HepG2 (cell line): ENCODE data around the gene SH3D21. TPM values are rescaled to one million over a fixed set of nuclear protein-coding genes. Genes with fewer than 3 reads are reported as not detected.

Source experiments
- ATAC-seq: fragments of 200-7000 bp; cut with Tn5 transposase; 3 replicates; pipeline ENCODE4 v1.9.1; 2020; ENCODE audit warnings: mild to moderate bottlenecking, moderate library complexity
- BruUV-seq: library from RNA; stranded (reverse); fragments of 400-500 nt; replicated peaks from 2 replicates; lab custom pipeline; 2021; lab: Mats Ljungman, UMichigan
- CTCF ChIA-PET: fragments of 300-600 bp; formaldehyde crosslinking; extraction: SDS; loops from one replicate; lab custom pipeline; 2021; ENCODE audit warnings: low total read pairs, inconsistent platforms, low intra/inter-chr PET ratio; lab: Yijun Ruan, JAX
- POLR2A ChIA-PET: fragments of 350-600 bp; sonication (Branson Sonifier 250); formaldehyde crosslinking; loops from one replicate; lab custom pipeline; 2020; ENCODE audit warnings: antibody characterized with exemption, inconsistent platforms; lab: Yijun Ruan, JAX
- DNase-seq: peaks from one replicate; pipeline ENCODE4 v3.0.0-alpha.2; 2015; ENCODE audit warnings: low spot score
- FAIRE-seq: peaks from 3 replicates; lab custom pipeline; 2011; peaks lifted over from hg19 to GRCh38; lab: Jason Lieb, UNC
- H2AFZ ChIP-seq: one replicate; pipeline ENCODE4 v1.6.1; 2011; ENCODE audit warnings: low read length, inconsistent platforms
- H3K27ac ChIP-seq: fragments of 300-600 bp; 3 replicates; pipeline ENCODE4 v1.8.0; 2011; ENCODE audit warnings: mixed run types, mild to moderate bottlenecking, mixed read lengths, low read length, inconsistent platforms; ENCODE audit not compliant: insufficient read depth; ENCODE audit errors: extremely low read length
- H3K27me3 ChIP-seq, 2 experiments: fragments of 200-600 bp in 1 of 2; 2 replicates in 1 of 2; 3 replicates in 1 of 2; pipeline versions ENCODE4 v1.6.0 to v1.8.0; 2011; ENCODE audit warnings: low read length in 2 of 2, mild to moderate bottlenecking in 2 of 2, moderate library complexity in 2 of 2, inconsistent platforms in 1 of 2; ENCODE audit not compliant: insufficient read depth in 2 of 2, control insufficient read depth in 1 of 2
- H3K36me3 ChIP-seq, 2 experiments: fragments of 200-600 bp in 1 of 2; replicated peaks in 1 of 2; 2 replicates in 1 of 2; 3 replicates in 1 of 2; pipeline versions ENCODE4 v1.5.1 to v1.8.0; 2011; ENCODE audit warnings: low read length in 2 of 2, inconsistent platforms in 1 of 2; ENCODE audit not compliant: insufficient read depth in 2 of 2, control insufficient read depth in 1 of 2
- H3K4me1 ChIP-seq: 2 replicates; pipeline ENCODE4 v1.5.1; 2012; ENCODE audit warnings: low read length, inconsistent platforms; ENCODE audit not compliant: insufficient read depth
- H3K4me2 ChIP-seq: 2 replicates; pipeline ENCODE4 v1.6.0; 2011; ENCODE audit warnings: low read depth, low read length, inconsistent platforms
- H3K4me3 ChIP-seq, 3 experiments: fragments of 200-600 bp in 1 of 3; sonication (generic), shearing (Covaris generic) in 1 of 3; replicated peaks in 1 of 3; 2 replicates each; pipeline ENCODE4 v1.5.1; 2011 to 2016; ENCODE audit warnings: low read length in 3 of 3, inconsistent platforms in 2 of 3, low read depth in 2 of 3, mild to moderate bottlenecking in 2 of 3, control low read depth in 1 of 3, mixed read lengths in 1 of 3; ENCODE audit not compliant: insufficient read depth in 1 of 3
- H3K79me2 ChIP-seq: one replicate; pipeline ENCODE4 v1.6.1; 2011; ENCODE audit warnings: low read length, inconsistent platforms; ENCODE audit not compliant: insufficient read depth
- H3K9ac ChIP-seq: 2 replicates; pipeline ENCODE4 v1.6.0; 2011; ENCODE audit warnings: mild to moderate bottlenecking, low read depth, low read length, inconsistent platforms; ENCODE audit not compliant: insufficient read depth
- H3K9me3 ChIP-seq: 2 replicates; pipeline ENCODE4 v1.5.1; 2012; ENCODE audit warnings: mild to moderate bottlenecking, low read length
- H4K20me1 ChIP-seq: 2 replicates; pipeline ENCODE4 v1.6.0; 2011; ENCODE audit warnings: inconsistent platforms, mild to moderate bottlenecking, low read length, moderate library complexity; ENCODE audit not compliant: insufficient read depth
- AGO2 ChIP-seq: fragments of 200-400 bp; formaldehyde crosslinking; optimal IDR thresholded peaks from 2 replicates; pipeline ENCODE3; 2017; ENCODE audit warnings: mild to moderate bottlenecking, low read depth, low read length, moderate library complexity
- CTCF ChIP-seq: sonication (generic); formaldehyde crosslinking; IDR thresholded peaks from 2 replicates; pipeline ENCODE4 v1.5.0; 2020; ENCODE audit warnings: mild to moderate bottlenecking, missing genetic modification reagents, moderate library complexity
- HIVEP1 ChIP-seq: sonication (generic); formaldehyde crosslinking; IDR thresholded peaks from 2 replicates; pipeline ENCODE4 v1.4.0; 2020; ENCODE audit warnings: mild to moderate bottlenecking, missing genetic modification reagents
- MAZ ChIP-seq, 2 experiments: sonication (generic) in 1 of 2; formaldehyde crosslinking in 1 of 2; IDR thresholded peaks; 2 replicates each; pipeline versions ENCODE4 v1.5.0 to v1.6.1; 2012 to 2020; ENCODE audit warnings: low read depth in 2 of 2, mild to moderate bottlenecking in 2 of 2, borderline replicate concordance in 1 of 2, improper control_type of control experiment in 1 of 2, low read length in 1 of 2, missing genetic modification reagents in 1 of 2, moderate library complexity in 1 of 2
- SOX5 ChIP-seq: IDR thresholded peaks from 2 replicates; pipeline ENCODE4 v1.6.1; 2016; ENCODE audit warnings: borderline replicate concordance
- STAG1 ChIP-seq: sonication (generic); formaldehyde crosslinking; IDR thresholded peaks from 2 replicates; pipeline ENCODE4 v1.4.0; 2020; ENCODE audit warnings: missing genetic modification reagents
- ZNF687 ChIP-seq: sonication (generic); formaldehyde crosslinking; IDR thresholded peaks from 2 replicates; pipeline ENCODE4 v1.5.1; 2020; ENCODE audit warnings: mild to moderate bottlenecking, missing genetic modification reagents, moderate library complexity
- WGBS: methylation state at CpG from one replicate; pipeline ENCODE4 v1.1.6; 2017; ENCODE audit warnings: low lambda C conversion rate; 5-methylcytosine and 5-hydroxymethylcytosine counted together
- in situ Hi-C: cut with HindIII; loops from 2 replicates; pipeline ENCODE4 v1.10.0; 2017; ENCODE audit warnings: low pct_unique_long_range_greater_than_20kb; ENCODE audit not compliant: extremely low pct_ligation_motif_present
- intact Hi-C: fragments of 100-400 bp; cut with micrococcal nuclease; formaldehyde crosslinking; loops from one replicate; pipeline ENCODE4 v1.10.0; 2022; ENCODE audit not compliant: unreplicated experiment
- polyA plus RNA-seq, 8 experiments: library from polyadenylated mRNA; depleted of rRNA in 3 of 8; stranded (reverse) in 7 of 8; unstranded in 1 of 8; fragments of >200 nt; fragmentation: Illumina TruSeq in 4 of 8; extraction: Trizol in 4 of 8; gene quantifications; 2 replicates each; pipeline versions ENCODE4 v1.2.1 to v1.2.3, GENCODE V29; 2011 to 2016; ENCODE audit warnings: low read depth in 4 of 8, missing spikeins in 1 of 8, mixed read lengths in 1 of 8; ENCODE audit not compliant: insufficient read depth in 1 of 8
- total RNA-seq, 5 experiments: library from RNA; depleted of rRNA; stranded (reverse); fragments of >200 nt; fragmentation: Illumina TruSeq; extraction: Trizol; gene quantifications; 2 replicates each; pipeline ENCODE4 v1.2.3, GENCODE V29; 2016; ENCODE audit warnings: low read depth in 1 of 5

The SH3D21 gene
- total and polyA plus RNA-seq, 2 of the 13 experiments (the other 11 are each of a cell fraction or from before 2014, with no cell fraction given) = 5.1 to 8.6 TPM

GRCh38 chr1:36341626-36342320, 35.6 kb downstream of the SH3D21 start:
- intact Hi-C loops = loop anchor here (2.0 kb wide), 1 partner anchor 79 kb away; no protein-coding TSS in a partner anchor
- H3K27me3 ChIP-seq = no peaks in the 10 kb centered on the region
- 93% methylated on average over 25 of the region's 34 CpGs for WGBS
- in situ Hi-C loops = loop anchor here (5.0 kb wide), 1 partner anchor 81 kb away; no protein-coding TSS in a partner anchor
- no TSS peak for BruUV-seq
- TF ChIP-seq AGO2 (peak; percentile 65), SOX5 (no peak)
- TF ChIP-seq, all 625 proteins: peak for 1
- Histone ChIP-seq H4K20me1 (no peaks in the 10 kb centered on the region), H3K4me2 (no peak overlapping the region), H3K79me2 (no peaks in the 10 kb centered on the region), H2AFZ (no peak overlapping the region), H3K27ac (no peak overlapping the region), H3K9ac (no peak overlapping the region), H3K9me3 (no peaks in the 10 kb centered on the region), H3K4me1 (peaks cover 24% of the 10 kb centered on the region), H3K36me3 (peaks cover 22 to 49% of the 10 kb centered on the region in 2 experiments; a peak in 4 of 5 replicates), H3K4me3 (no peak overlapping the region)
- no peak for FAIRE-seq
- ChIA-PET CTCF (interaction anchor here (1.0 to 3.1 kb wide), 2 partner anchors 79 to 192 kb away, joined by 3 to 24 read pairs; no protein-coding TSS in a partner anchor), POLR2A (interaction anchor here (1.1 to 1.5 kb wide), 3 partner anchors 17 to 192 kb away, joined by 3 to 5 read pairs (median 5); partner anchors contain the start of gene TRAPPC3)
- no peak for ATAC-seq
- no peak for DNase-seq

GRCh38 chr1:36342426-36343185, 36.4 kb downstream of the SH3D21 start:
- H3K79me2 ChIP-seq = no peaks in the 10 kb centered on the region
- ChIA-PET POLR2A (interaction anchor here (1.3 to 1.5 kb wide), 2 partner anchors 58 to 193 kb away, joined by 5 read pairs; partner anchors contain the start of gene TRAPPC3), CTCF (interaction anchor here (1.0 to 3.1 kb wide), 2 partner anchors 78 to 193 kb away, joined by 3 to 24 read pairs; no protein-coding TSS in a partner anchor)
- no peak for FAIRE-seq
- no peaks in the 10 kb centered on the region for H4K20me1 ChIP-seq
- H3K9ac ChIP-seq = no peak overlapping the region
- H3K27me3 ChIP-seq = no peaks in the 10 kb centered on the region
- DNase-seq = no peak
- H3K9me3 ChIP-seq = no peaks in the 10 kb centered on the region
- no TSS peak for BruUV-seq
- H3K36me3 ChIP-seq = peaks cover 26 to 54% of the 10 kb centered on the region in 2 experiments; a peak in 4 of 5 replicates
- peaks cover 16% of the 10 kb centered on the region for H3K4me1 ChIP-seq
- intact Hi-C loops = loop anchor here (2.0 kb wide), 1 partner anchor 78 kb away; no protein-coding TSS in a partner anchor
- H2AFZ ChIP-seq = no peak overlapping the region
- peak; percentile 79 for ATAC-seq
- in situ Hi-C loops = loop anchor here (5.0 kb wide), 1 partner anchor 80 kb away; no protein-coding TSS in a partner anchor
- H3K4me2 ChIP-seq = no peak overlapping the region
- no peak overlapping the region for H3K4me3 ChIP-seq
- H3K27ac ChIP-seq = no peak overlapping the region
- WGBS = 68% methylated on average over 4 of the region's 10 CpGs
- TF ChIP-seq HIVEP1 = no peak
- TF ChIP-seq ZNF687 (CRISPR knock-in tag) = peak; percentile 45; the same call in 1 of the 2 replicates
- 0 out of 2 replicates have a peak, but pooled peaks have one; percentile 18 for TF ChIP-seq MAZ (IDR thresholded peaks at IDR 0.05; ENCODE audit: borderline replicate concordance, low read depth, low read length)
- TF ChIP-seq MAZ (CRISPR knock-in tag; IDR thresholded peaks at IDR 0.05; ENCODE audit: low read depth) = no peak
- TF ChIP-seq STAG1 (CRISPR knock-in tag) = peak; percentile 83
- peak; percentile 86 for TF ChIP-seq CTCF (CRISPR knock-in tag)
